NCI-H2081 (cell line): Measurements from ENCODE around the gene PSMC5.
"Not testable (repeated sequence)": the region's sequence is repeated elsewhere in the genome, so short reads cannot be mapped to it uniquely, and the experiment has no call there.

Experiments
- DNase-seq, 2 experiments: peaks; one replicate each; lab custom pipeline; 2025; lab: John Stamatoyannopoulos, UW

The PSMC5 gene

GRCh38 chr17:63838631-63839171 lies 11.5 kb downstream of the PSMC5 start:
- peak; percentile 80 to 87 for DNase-seq

GRCh38 chr17:63840591-63841349 lies 13.5 kb downstream of the PSMC5 start:
- DNase-seq = no peak

GRCh38 chr17:63841350-63842172 lies 14.3 kb downstream of the PSMC5 start:
- peak in 1 of 2 experiments; percentile 58 for DNase-seq

GRCh38 chr17:63842173-63842539 lies 14.9 kb downstream of the PSMC5 start:
- DNase-seq = peak in 1 of 2 experiments; percentile 69

- peak; percentile 99 for DNase-seq
Observed at GRCh38 chr17:63842540-63843386, 15.5 kb downstream of the PSMC5 start, which contains the start of gene SMARCD2. Gene SMARCD2 (minus strand): TSS chr17:63842685. CDS start chr17:63842674, 11 bp downstream.

GRCh38 chr17:63843387-63843888 lies 16.2 kb downstream of the PSMC5 start:
- DNase-seq = peak; percentile 10 to 26

- DNase-seq = no peak
Observed at GRCh38 chr17:63843910-63844677, 16.9 kb downstream of the PSMC5 start.

GRCh38 chr17:63845509-63845908 lies 18.3 kb downstream of the PSMC5 start:
- no peak for DNase-seq

- DNase-seq = no peak
Observed at GRCh38 chr17:63847525-63848249, 20.5 kb downstream of the PSMC5 start.

- DNase-seq = peak; percentile 54 to 66
Observed at GRCh38 chr17:63848834-63849689, 21.8 kb downstream of the PSMC5 start.

GRCh38 chr17:63850401-63850800 lies 23.2 kb downstream of the PSMC5 start:
- DNase-seq = no peak

GRCh38 chr17:63853260-63853659 lies 26.0 kb downstream of the PSMC5 start:
- DNase-seq = no peak

GRCh38 chr17:63854709-63855108 lies 27.5 kb downstream of the PSMC5 start:
- no peak for DNase-seq

- DNase-seq = no peak
Observed at GRCh38 chr17:63855185-63855584, 28.0 kb downstream of the PSMC5 start.

- DNase-seq = not testable (repeated sequence)
Observed at GRCh38 chr17:63856425-63856824, 29.2 kb downstream of the PSMC5 start.

GRCh38 chr17:63859257-63859656 lies 32.0 kb downstream of the PSMC5 start:
- no peak for DNase-seq

GRCh38 chr17:63866625-63867024 lies 39.4 kb downstream of the PSMC5 start:
- DNase-seq = not testable (repeated sequence)

GRCh38 chr17:63869491-63870291 lies 42.5 kb downstream of the PSMC5 start:
- not testable (repeated sequence) for DNase-seq
